CD4-positive, alpha-beta T cell treated with Interleukin-4 for 1 hour (primary cell): ENCODE results near the gene PRKCA.

Source experiments
- DNase-seq, 2 donors: peaks; one replicate each; pipeline ENCODE4 v3.0.0-alpha.2; 2020 to 2022

PRKCA gene

DNA sequence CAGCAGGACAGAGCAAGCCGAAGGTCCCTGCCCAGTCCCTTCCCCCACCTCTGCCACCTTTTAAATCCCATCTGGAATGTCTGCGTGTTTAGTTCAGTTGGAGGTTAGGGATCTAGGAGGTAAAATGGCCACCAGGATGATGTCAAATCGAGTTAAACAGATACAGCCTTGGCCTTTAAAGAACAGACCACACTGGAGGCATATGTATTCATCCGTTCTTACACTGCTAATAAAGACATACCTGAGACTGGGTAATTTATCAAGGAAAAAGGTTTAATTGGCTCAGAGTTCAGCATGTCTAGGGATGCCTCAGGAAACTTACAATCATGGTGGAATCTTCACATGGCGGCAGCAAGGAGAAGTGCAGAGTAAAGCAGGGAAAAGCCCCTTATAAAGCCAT lies 364.7 kb downstream of the PRKCA start:
- DNase-seq = no peak

DNA sequence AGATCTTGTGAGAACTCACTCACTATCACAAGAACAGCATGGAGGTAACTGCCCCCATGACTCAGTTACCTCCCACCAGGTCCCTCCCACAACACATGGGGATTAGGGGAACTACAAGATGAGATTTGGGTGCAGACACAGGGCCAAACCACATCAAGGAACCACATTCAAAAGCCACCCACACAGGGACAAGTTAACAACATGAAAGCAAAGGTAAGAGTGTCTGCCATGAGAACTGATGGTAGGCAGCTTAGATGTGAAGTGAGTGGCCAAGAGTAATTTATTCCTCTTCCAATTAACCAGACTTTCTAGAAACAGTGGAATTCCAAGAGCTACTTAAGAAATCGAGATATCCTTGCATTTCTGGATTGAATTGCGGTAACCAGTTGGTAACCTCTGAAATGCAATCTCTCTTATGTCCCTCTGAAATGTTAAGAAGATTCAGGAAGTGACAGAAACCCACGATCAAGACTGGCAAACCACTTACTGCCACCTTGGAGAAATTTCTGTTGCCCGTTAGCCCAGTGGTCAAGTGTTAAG lies 365.1 kb downstream of the PRKCA start:
- DNase-seq = peak; percentile 57 to 58

DNA sequence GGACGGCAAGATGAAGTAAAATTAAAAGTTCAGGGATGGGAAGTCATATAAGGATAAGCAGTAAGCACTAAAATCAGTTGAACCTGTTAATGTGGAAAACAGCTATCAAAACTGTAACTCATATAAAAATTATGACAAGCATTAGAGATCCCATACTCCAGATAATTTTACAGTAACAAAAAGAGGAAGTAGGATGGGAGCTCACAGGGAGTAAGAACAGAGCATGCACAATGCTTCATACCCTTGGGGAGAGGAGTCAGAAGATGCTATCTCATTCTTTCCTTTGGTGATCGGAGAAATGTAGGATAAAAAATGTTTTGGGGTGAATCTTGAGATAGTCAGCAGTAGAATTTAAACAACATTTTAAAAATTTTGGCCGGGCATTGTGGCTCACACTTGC lies 367.8 kb downstream of the PRKCA start:
- no peak for DNase-seq

DNA sequence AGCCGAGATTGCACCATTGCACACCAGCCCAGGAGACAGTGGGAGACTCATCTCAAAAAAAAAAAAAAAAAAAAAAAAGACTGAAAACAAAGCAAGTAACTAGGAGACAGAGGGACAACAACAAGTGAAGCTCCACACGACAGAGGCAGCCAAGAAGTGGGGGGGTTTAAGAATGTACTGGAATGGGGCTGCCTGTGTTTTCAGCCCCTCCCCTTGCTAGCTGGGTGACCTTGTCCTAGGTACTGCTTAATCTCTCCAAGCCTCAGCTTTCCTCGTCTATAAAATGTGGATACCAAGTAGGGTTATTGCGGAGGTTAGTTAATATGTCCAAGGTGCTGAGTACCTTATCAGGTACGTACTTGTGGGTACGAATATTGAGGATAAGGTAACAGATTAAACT lies 368.7 kb downstream of the PRKCA start:
- peak in 1 of 2 donors; percentile 30 for DNase-seq

DNA sequence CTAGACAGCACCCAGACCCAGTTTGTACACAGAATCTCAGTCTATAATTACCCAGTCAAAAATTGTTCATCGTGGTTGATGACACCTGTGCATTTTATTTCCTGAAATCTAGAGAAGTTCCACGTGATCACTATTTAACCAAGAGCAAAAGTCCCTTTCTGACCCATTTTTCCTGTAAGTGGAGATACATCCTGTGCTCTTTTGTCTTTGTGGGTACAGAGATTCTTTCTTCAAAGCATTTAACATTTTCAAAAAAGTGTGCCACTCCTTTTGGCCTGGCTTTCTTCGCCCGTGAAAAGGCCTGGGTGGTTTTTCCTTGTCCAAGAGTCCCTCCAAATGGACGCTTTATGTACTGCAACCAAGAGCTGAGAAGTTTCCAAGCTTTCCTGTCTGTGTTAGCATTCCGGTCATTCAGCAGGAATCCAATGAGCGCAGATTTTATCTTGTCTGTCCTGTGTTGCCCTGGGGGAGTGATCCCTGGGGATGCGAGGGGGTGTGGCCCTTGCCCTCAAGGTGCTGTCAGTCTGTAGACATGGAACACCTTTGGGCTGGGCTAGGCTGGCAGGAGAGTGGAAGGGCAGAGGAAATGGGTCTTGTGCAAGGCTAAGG lies 371.4 kb downstream of the PRKCA start:
- peak; percentile 36 to 85 for DNase-seq

DNA sequence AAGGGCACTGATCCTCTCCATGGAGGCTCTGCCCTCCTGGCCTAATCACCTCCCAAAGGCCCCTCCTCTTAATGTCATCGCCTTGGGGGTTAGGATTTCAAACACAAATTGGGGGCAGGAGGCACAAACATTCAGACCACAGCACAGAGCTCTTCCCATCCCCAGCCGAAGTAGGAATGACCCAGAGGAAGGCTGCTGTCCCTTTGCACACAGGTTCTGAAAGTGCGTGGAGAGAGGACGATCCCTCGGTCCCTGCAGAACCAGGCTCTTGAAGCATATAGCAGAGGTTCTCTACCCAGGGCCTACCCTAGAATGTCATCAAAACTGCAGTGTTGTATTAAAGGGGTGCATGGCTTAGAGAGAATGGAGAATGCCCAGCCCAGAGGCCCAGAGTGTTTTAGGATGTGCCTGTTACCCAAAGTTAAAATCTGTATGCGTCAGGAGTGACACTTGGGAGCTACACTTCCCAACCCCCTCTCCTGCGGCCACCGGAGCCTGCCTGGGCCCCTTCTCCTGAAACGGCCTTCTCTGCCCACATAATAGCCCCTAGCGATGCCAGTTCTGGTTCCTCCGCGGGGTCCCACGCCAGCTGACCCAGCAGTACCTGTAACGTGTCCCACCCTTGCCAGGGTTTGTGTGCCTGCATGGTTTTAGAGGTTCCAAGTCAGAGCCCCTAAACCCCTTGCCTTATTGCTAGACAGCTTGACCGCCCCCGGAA lies 373.0 kb downstream of the PRKCA start:
- no peak for DNase-seq

DNA sequence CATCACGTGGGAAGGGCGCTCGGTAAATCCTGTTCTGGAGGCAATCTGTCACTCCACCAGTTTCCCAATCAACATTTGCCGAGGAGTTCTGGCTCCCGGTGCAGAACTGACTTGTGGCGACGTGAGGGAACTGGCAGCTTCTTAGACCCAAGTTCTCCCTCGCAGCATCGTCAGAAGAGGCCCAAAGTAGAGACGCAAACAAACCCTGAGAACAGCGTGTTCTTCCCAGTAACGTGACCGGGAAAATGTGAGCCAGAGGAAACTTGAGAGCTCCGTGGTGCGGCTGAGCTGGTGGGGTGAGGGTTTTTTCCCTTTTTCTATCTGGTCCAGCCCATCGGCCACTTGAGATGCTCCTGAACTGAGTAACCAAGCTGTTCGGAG lies 373.6 kb downstream of the PRKCA start:
- no peak for DNase-seq

DNA sequence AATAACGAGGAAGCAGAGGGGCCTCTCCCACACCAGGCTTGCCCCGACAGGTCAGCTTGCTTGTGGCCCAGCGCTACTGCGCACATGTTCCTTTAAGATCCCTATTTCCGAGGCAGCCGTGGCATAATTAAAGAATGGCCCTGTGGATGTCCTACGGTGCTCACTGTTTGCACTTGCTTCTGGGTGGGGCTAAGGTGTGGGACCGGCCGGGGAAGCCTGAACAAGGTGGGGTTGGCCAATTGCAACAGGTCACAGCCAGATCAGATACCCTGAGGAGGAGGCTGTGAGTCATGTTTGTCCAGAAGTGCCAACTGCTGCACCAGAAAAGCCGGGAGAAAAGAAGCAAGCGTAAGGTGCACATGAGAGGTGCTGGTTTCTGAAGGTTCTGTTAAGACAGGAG lies 374.0 kb downstream of the PRKCA start:
- no peak for DNase-seq

DNA sequence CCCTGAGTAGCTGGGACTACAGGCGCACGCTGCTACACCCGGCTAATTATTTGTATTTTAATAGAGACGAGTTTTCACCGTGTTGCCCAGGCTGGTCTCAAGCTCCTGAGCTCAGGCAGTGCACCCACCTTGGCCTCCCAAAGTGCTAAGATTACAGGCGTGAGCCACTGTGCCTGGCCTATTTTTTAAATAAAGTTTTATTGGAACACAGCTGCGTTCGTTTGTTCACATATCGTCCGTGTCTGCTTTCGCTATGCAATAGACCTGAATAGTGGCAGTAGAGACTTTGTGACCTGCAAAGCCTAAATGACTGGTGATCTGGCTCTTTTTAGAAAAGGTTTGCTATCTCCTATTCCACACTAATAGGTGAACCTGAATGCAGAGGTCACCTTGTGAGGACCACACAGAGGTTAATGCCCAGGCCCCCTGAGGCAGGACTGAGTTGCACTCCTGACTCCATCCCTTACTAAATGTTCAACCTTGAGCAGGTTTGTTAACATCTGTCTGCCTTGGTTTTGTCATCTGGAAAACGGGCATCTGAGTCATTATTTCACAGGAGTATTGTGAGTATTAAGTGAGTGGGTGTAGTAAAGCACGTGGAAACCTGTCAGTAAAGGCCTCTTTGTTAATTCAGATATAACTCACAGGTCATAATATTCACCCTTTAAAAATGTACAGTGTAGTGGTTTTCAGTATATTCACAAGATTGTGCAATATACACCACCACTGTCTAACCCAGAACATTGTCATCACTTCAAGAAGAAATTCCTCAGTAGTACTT lies 375.0 kb downstream of the PRKCA start:
- no peak for DNase-seq

DNA sequence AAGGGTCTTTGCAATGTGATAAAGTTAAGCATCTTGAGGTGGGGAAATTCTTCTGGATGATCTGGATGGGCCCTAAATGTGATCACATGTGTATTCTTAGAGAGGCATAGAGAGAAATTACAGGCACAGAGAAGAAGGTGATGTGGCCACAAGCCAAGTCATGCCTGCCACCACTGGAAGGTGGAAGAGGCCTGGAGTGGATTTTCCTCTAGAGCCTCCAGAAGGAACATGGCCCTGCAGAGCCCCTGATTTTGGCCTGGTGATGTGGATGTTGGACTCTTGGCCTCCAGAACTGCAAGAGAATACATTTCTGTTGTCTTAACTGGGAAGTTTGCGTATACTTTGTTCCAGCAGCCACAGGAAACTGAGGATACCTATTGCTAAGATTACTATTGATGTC lies 375.6 kb downstream of the PRKCA start:
- DNase-seq = no peak

DNA sequence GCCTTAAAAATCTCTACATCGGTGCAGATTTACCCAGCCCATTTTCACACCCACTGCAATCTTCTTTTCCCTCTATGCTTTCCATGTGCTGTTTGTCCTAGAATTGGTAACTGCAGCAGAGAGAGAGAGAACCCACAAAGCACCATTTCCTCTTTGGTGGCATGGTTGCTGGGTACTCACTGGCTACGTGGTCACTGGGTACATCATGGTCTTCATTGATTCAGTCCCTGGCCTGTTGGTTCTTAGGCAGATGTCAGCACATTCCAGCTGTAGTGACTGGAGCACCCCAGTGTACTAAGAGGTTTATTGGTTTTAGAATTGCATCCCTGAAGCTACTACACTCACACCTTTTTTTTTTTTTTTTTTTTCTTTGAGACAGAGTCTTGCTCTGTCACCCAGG lies 376.4 kb downstream of the PRKCA start:
- DNase-seq = no peak

DNA sequence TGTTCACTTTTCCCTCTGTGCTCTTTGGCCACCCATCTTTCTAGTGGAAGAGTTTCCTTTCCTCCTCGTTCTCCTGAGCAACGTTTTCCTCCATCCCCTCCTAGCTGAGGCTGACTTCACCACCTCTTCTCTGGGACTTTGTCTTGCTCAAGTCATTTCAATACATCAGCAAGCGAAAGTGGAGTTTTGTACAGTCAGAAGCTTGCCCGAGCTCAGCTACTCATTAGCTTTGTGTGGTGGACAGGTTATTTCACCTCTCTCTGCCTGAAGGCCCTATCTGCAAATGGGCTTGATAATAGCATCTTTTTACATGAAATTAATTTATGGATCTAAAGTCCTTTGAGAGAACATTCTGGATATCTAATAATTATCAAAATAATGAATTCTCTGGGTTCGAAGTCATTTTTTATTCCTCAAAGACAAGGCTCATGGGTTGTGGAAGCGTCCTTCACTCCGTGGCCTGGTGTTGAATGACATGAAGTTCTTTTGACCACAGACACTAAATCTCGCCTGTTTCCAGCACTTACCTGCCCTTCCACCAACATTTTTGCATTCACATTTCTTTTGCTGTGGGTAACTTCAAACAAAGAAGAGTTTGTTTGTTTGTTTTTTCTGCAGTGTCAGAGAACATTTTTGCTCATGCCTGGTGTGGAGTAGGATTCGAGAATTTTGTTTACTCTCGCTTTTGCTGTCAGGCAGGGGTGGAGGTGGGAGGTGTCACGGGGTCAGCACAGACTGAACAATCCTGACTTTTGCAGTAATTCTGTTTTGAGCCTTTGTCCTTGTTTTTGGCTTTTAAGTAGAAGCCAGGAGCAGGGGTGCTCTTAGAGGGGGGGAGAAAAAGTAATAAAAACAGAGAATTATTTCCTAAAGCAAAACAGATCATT lies 377.5 kb downstream of the PRKCA start:
- DNase-seq = no peak

DNA sequence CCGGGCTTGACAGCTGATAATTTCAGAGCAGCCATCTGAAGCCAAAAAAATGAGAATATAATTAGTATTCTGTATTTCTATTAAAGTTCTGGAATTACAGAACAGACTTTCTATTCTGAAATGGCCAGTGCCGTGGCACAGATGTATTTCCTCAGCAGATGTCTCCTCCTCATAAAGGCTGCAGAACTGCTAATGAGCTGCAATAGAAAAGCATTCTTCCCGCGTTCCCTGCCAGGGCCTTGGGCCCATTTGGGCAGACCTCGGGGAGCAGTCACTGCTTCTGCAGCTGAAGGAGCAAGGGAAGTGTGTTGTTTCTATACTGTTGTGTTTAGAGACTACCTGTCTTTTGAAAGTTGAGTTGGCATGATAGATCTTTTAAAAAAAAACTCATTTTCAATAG lies 379.9 kb downstream of the PRKCA start:
- no peak for DNase-seq

DNA sequence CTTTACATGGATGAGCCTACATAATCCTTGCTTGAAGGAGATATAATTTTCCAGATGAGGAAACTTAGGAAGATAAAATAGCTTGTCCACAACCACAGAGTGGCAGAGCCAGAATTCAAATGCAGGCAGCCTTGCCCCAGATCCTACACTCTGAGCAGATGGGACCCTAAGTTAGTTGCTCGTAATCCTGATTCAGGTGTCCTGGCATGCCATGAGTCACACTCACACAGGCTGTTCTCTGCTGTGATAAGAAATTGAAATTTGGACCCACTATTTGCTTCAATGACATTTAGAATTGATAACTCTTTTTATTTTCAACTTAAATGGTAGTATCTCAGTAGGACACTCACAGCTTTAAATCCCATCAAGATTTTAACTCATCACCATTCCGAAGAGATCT lies 381.8 kb downstream of the PRKCA start:
- no peak for DNase-seq

DNA sequence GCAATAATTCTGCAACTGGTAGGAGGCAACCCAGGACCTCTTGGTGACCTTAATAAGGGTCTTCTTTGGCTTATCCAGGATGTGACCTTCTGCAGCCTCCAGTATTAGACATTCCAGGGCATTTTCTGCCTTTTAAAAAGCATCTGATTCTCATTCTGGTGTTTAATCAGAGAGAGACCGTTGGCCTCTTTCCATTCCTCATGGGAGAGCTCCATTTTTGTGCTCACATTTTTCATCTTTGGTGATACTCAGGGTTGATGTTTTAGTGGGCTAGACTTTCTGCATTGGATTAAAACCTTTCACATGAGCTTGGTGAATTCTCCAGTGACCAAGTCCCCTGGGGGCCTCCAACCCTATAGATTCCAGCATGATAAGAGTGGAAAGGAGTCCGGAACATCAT lies 382.3 kb downstream of the PRKCA start:
- no peak for DNase-seq

DNA sequence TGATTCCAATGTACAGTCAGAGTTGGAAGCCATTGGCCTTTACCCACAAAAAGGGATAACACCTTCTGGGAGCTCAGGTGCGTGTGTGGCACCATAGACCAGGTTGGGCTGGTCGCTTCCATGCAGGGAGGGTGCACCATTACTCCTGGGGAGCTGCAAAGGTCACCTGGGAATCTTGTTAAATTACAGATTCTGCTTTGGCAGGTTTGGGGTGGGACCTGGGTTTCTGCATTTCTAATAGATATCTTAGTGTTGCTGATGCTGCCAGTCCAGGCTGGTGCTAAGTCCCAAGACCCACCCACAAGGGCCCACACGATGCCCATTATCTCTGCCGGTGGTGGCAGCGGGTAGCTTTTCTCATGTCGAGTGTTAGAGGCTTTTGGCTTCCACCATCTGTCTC lies 384.2 kb downstream of the PRKCA start:
- no peak for DNase-seq

DNA sequence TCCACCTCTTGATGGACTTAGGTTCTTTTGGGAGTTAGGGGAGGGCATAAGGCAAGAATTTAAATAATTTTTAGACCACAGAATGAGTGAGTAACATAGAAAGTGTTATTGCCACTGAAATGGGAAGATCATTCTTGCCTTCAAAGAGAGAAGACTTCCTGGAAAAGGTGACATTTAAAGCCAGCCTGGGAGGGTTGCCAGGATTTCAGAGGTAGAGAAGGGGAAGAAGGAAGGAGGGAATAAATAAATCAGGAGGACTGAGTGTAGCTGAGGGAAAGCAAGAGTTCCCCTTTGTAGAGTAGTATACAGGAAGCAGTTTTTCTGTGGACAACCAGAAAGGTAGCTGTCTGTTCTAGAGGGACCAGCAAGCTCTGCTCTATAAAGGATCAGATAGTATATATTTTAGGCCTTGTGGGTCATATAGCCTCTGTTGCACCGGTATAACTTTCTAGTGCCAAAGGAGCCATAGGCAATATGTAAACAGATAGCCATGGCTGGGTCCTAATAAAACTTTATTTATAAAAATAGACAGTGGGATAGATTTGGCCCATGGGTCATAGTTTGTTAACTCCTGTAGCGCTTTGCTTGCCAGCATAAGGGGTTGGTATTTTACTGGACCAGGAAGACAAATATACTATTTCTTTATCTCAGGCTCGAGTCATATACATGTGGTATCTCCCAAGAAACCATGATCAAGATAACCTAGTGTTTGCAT lies 385.3 kb downstream of the PRKCA start:
- no peak for DNase-seq

DNA sequence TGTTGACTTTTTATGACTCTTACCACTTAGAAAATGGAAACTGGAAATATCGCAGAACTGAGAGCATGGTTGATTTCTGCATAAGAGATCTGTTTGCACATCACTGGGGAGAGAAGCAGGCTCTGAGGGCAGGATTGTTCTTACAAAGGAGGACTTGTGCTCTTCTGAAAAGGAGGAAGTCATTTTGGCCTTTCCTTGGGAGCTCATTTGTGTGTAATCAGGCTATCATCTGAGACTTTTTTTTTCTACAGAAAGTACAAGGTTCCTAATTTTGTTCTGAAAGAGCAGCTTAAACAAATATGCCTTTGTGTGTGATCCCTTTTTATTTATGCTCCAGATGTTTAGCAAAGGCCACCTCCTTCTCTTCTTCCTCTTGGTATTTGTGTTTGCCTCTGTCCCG lies 386.8 kb downstream of the PRKCA start:
- no peak for DNase-seq

DNA sequence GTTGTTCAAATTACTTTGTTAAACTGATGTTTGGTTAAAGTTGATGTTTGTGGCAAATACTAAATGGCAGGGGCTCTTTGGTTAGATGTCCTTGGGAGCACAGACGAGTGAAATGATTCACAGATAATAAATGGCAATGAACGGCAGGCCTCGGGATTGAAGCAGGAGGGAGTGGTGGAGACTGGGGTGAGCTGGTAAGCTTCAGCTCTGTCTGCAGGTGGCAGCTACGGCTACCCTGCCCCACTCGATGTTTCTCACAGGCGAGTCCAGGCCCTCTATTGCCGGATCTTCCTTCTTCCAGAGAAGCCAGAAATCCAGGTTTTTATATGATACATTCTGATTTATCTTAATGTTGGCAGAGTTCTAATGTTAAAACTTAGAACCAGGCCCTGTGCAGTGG lies 387.8 kb downstream of the PRKCA start:
- no peak for DNase-seq

DNA sequence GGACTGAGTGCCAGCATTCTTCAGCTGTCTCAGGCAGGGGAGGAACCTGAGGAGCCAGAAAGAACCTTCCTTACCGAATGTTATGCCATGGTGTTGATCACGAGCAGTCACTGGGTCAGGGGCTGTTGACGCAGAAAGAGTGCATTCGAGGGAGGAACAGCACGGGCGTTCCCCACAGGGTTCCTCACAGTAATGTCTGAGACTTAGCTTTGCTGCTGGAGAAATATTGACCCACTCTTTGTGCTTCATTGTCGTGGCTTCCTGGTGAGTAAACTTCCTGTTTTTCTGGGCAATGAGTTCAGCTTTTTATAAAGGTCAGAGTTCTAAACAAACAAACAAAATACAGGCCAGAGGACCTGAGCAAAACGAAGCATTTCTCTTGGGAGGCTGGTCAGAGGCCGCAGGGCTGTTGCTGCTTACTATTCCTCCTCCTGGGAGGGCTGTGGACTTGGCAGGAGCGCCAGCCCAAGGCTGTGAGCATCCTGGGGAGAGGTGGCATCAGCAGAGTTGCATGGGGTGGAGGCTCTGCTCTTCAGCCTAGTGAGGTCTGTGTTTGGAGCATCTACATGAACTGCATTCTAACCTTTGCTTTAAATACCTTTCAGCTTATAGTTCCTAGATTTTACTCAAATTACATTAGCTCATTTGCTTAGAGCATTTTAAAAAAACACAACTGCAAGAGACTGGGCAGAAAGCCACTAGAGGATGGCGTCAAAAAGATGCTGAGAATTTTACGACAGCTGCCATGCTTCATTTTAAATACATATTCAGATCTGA lies 389.4 kb downstream of the PRKCA start:
- DNase-seq = peak in 1 of 2 donors; percentile 19

DNA sequence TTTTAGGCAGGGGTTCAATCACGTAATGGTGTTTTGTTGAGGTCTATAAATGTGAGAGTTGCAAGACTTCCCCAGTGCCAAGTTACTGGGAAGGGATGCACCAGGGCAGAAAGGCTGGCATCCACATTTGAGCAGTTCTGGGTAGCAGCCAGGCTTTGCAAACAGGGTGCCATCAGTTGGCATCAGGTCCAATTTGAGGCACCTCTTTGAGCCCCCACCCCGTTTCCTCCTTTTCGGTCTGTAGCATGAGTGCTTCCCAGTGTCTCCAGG lies 389.9 kb downstream of the PRKCA start:
- no peak for DNase-seq

DNA sequence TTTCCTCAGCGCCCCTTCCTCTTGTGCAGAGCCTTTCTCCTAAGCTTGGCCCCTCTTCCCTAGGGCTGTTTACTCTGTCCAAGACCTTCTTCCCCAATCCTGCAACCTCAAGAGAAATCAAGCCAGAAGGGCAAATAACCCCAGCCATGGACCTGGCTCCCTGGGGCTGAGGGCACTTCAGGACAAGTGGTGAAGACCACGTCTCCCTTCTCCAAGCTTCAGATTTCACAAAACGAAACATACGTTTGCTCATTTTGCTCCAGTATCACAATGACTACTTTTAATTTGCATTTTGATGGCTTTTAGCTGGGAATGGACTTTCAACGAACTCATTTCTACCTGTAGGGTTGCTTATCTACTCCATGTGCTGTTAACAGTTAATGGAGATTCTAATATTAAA lies 392.7 kb downstream of the PRKCA start:
- DNase-seq = no peak
